Ishikawa (cell line): Measurements from ENCODE around the gene STK11IP.

ENCODE experiments used
- CEBPB ChIP-seq: IDR thresholded peaks from 2 replicates; pipeline ENCODE4 v1.6.1; 2012
- CREB1 ChIP-seq: IDR thresholded peaks from 2 replicates; pipeline ENCODE4 v1.6.1; 2012; ENCODE audit warnings: low read depth
- EGR1 ChIP-seq: IDR thresholded peaks from 2 replicates; pipeline ENCODE4 v1.6.1; 2012
- EP300 ChIP-seq: IDR thresholded peaks from 2 replicates; pipeline ENCODE4 v1.6.1; 2012; ENCODE audit warnings: borderline replicate concordance
- FOXM1 ChIP-seq: IDR thresholded peaks from 2 replicates; pipeline ENCODE4 v1.6.1; 2012; ENCODE audit warnings: low read depth, borderline replicate concordance
- NFIC ChIP-seq: IDR thresholded peaks from 2 replicates; pipeline ENCODE4 v1.6.1; 2012
- RAD21 ChIP-seq: IDR thresholded peaks from 2 replicates; pipeline ENCODE4 v1.6.1; 2012; ENCODE audit warnings: low read depth
- TAF1 ChIP-seq: IDR thresholded peaks from 2 replicates; pipeline ENCODE4 v1.6.1; 2012; ENCODE audit warnings: low read depth, mild to moderate bottlenecking
- TCF12 ChIP-seq: IDR thresholded peaks from 2 replicates; pipeline ENCODE4 v1.6.1; 2012; ENCODE audit warnings: low read depth
- TEAD4 ChIP-seq: IDR thresholded peaks from 2 replicates; pipeline ENCODE4 v1.6.1; 2012
- YY1 ChIP-seq: IDR thresholded peaks from 2 replicates; pipeline ENCODE4 v1.6.1; 2012; ENCODE audit warnings: low read depth
- ZBTB7A ChIP-seq: IDR thresholded peaks from 2 replicates; pipeline ENCODE4 v1.6.1; 2012; ENCODE audit warnings: low read depth
- TF ChIP-seq, protein P1 (sequence below): IDR thresholded peaks from 2 replicates; pipeline ENCODE4 v1.6.1; 2012
- TF ChIP-seq, protein P2 (sequence below): IDR thresholded peaks from 2 replicates; pipeline ENCODE4 v1.6.1; 2012; ENCODE audit warnings: low read depth, mild to moderate bottlenecking
- TF ChIP-seq, protein P3 (sequence below): IDR thresholded peaks from 2 replicates; pipeline ENCODE4 v1.6.1; 2012

STK11IP gene

DNA sequence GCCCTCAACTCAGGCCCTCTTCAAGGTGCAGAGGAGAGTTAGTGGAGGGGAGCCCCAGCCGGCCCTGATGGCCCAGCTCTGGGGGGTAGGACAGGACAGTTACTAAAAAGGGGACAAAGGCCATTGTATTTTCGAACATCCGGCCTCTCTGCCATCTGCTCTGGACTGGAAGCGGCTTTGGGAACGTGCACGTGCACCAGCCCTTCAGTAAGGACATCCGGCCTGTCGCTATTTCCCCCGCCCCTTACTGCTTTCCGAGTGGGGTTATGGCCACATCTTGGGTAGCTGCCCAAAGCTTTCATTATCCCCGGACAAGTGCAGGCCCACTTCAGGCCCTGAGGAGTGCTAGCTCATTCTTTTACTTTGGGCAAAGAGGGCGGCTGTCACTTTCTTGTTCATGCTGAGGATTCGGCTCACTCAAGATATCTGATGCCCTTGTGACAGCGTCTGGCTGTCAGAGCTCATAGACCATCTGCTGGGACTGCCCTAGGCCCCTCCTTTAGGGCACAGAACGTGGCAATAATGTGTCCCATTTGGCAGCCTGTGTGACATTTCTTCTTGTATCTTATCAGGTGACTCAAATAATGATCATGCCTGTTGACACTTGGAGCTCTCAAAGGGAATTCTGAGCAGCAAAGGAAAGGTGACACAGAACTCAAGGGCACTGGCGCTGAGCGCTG, 47.3 kb downstream of the STK11IP start:
- TF ChIP-seq CREB1, result no peak
- TF ChIP-seq CEBPB, result no peak
- TF ChIP-seq EP300, result no peak
- no peak for TF ChIP-seq YY1
- no peak for TF ChIP-seq TEAD4
- TF ChIP-seq, protein P1, sequence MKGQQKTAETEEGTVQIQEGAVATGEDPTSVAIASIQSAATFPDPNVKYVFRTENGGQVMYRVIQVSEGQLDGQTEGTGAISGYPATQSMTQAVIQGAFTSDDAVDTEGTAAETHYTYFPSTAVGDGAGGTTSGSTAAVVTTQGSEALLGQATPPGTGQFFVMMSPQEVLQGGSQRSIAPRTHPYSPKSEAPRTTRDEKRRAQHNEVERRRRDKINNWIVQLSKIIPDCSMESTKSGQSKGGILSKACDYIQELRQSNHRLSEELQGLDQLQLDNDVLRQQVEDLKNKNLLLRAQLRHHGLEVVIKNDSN, result no peak
- TF ChIP-seq, protein P2, sequence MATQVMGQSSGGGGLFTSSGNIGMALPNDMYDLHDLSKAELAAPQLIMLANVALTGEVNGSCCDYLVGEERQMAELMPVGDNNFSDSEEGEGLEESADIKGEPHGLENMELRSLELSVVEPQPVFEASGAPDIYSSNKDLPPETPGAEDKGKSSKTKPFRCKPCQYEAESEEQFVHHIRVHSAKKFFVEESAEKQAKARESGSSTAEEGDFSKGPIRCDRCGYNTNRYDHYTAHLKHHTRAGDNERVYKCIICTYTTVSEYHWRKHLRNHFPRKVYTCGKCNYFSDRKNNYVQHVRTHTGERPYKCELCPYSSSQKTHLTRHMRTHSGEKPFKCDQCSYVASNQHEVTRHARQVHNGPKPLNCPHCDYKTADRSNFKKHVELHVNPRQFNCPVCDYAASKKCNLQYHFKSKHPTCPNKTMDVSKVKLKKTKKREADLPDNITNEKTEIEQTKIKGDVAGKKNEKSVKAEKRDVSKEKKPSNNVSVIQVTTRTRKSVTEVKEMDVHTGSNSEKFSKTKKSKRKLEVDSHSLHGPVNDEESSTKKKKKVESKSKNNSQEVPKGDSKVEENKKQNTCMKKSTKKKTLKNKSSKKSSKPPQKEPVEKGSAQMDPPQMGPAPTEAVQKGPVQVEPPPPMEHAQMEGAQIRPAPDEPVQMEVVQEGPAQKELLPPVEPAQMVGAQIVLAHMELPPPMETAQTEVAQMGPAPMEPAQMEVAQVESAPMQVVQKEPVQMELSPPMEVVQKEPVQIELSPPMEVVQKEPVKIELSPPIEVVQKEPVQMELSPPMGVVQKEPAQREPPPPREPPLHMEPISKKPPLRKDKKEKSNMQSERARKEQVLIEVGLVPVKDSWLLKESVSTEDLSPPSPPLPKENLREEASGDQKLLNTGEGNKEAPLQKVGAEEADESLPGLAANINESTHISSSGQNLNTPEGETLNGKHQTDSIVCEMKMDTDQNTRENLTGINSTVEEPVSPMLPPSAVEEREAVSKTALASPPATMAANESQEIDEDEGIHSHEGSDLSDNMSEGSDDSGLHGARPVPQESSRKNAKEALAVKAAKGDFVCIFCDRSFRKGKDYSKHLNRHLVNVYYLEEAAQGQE, result no peak
- no peak for TF ChIP-seq FOXM1
- no peak for TF ChIP-seq ZBTB7A
- TF ChIP-seq, protein P3, sequence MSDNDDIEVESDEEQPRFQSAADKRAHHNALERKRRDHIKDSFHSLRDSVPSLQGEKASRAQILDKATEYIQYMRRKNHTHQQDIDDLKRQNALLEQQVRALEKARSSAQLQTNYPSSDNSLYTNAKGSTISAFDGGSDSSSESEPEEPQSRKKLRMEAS, result no peak
- no peak for TF ChIP-seq TAF1
- no peak for TF ChIP-seq TCF12

DNA sequence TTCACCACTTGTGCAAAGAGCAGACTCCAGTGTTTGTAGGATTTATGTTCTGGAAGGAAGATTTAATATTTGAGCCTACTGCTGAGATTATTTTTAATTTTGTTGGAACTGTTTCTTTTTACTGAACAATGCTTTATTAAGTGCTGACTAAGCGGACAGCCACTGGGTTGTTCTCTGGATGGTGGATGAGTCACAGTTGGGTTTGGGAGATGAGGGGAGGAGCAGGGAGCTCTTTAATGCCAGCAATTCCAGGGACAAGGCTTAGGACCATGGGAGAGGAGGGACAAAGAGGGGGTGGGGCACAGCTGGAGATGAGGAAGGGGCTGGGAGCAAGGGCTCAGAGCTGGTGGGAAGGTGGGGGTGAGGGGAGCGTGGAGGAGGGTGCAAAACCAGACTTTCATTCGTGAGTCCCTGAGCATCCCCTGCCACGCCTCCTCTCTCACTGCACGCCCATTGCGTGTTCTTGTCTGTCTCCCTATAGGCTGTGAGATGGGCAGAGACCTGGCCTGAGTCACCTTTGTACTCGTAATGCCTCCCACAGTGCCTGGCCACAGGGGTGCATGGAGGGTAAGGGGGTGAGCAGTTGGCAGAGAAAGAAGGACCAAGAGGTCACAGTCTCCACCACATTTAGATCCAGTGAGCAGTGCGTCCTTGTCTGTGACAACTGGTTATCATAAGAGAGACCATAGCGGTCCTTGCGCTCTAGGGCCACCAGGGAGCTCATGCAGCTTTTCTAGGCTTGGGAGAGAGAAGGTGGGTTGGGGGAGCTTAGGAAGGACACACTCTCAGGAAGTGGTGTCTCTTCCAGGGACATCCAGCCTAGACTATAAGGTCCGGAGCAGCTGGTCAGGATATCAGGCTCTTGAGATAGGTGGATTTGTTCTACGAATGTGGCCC, 48.2 kb downstream of the STK11IP start:
- TF ChIP-seq YY1 (no peak), ZBTB7A (no peak), NFIC (no peak), CREB1 (no peak), EGR1 (no peak), EP300 (no peak), TEAD4 (no peak), FOXM1 (no peak)
- TF ChIP-seq, protein P3, result no peak
- TF ChIP-seq, protein P1, result no peak
- TF ChIP-seq, protein P2, result no peak

DNA sequence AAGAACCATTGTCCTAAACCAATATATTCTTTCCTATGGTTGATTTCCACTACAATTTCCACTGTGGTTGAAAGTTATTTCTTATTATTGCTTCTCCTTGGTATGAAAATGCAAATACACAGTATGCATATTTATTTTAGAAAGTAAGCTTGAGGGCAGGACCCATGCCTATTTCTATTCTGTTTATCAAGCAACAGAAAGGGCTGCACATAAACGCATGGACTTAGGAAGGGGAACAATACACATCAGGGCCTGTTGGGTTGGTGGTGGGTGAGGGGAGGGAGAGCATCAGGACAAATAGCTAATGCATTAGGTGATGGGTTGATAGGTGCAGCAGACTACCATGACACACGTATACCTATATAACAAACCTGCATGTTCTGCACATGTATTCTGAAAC, 50.5 kb downstream of the STK11IP start:
- no peak for TF ChIP-seq TAF1
- TF ChIP-seq YY1, result no peak
- TF ChIP-seq, protein P3, result no peak
- no peak for TF ChIP-seq NFIC
- no peak for TF ChIP-seq CREB1
- TF ChIP-seq, protein P1, result no peak
- no peak for TF ChIP-seq TCF12
- no peak for TF ChIP-seq ZBTB7A
- TF ChIP-seq, protein P2, result no peak
- TF ChIP-seq EP300, result no peak
- no peak for TF ChIP-seq TEAD4
- TF ChIP-seq CEBPB, result no peak
- no peak for TF ChIP-seq RAD21
- no peak for TF ChIP-seq FOXM1
